NCI-H524 (cell line): ENCODE measurements around the gene ACTMAP.

Experiments
- DNase-seq, 2 experiments: peaks; one replicate each; lab custom pipeline; 2025; lab: John Stamatoyannopoulos, UW

The ACTMAP gene

DNA sequence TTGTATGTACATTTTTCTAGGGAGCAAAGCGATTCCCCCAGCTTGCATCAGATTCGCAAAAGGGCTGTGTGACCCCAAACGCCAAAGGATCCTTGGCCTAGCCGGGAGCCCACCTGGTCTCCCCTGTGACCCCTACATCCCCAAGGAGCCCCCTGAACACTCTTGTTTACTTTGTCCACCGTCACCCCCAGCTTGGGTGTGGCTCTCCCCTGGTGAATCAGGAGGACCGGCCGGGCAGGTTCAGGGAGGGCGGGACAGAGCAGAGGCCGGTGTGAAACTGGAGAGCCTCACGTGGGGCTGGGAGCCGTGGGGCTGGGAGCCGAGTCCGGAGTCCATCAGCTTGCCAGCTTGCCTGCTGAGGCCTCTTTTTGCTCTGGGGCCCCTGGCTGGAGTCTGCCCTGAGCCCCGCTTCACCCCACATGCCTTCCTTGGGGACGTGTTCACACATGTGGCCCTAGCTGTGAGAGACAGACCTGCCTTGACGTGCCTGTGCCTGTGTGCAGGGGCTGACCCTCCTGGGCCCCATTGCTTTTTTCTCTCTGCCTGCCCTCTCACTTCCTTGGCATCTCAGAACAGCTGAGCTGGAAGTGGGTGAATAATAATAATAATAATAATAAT, 31.4 kb downstream of the ACTMAP start:
- peak; percentile 13 to 25 for DNase-seq

DNA sequence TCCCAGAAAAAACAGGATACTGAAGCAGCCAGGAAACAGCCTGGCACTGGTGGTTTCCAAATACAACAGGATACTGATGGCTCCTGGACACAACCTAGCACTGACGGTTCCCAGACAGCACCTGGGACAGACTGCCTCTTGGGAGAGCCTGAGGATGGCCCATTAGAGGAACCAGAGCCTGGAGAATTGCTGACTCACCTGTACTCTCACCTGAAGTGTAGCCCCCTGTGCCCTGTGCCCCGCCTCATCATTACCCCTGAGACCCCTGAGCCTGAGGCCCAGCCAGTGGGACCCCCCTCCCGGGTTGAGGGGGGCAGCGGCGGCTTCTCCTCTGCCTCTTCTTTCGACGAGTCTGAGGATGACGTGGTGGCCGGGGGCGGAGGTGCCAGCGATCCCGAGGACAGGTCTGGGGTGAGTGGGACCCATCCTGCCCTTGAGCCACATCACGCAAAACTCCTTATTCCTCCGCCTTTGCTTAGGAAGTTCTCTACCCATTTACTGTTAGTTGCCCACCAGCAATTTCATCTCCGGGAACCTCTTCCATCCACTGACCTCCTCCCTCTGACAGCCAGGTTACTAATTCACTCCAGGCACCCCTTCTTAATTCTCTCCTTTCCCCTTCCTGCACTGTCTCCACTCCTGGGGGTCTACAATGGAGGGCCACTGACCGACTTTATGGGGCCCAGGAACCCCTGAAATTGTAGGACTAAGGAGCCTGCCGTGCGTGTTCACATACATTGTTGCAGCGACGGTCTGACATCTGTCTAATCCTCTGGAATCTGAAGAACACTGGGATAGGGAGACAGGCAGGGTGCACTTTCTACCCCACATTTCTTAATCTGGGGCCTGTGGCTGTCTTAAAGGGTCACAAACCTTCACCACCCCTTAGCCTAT, 32.1 kb downstream of the ACTMAP start:
- peak; percentile 30 to 45 for DNase-seq

DNA sequence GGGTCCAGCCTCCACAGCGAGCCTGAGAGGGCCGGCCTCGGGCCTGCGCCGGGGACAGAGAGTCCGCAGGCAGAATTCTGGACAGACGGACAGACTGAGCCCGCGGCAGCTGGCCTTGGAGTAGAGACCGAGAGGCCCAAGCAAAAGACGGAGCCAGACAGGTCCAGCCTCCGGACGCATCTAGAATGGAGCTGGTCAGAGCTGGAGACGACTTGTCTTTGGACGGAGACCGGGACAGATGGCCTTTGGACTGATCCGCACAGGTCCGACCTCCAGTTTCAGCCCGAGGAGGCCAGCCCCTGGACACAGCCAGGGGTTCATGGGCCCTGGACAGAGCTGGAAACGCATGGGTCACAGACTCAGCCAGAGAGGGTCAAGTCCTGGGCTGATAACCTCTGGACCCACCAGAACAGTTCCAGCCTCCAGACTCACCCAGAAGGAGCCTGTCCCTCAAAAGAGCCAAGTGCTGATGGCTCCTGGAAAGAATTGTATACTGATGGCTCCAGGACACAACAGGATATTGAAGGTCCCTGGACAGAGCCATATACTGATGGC, 32.9 kb downstream of the ACTMAP start:
- DNase-seq, result no peak

DNA sequence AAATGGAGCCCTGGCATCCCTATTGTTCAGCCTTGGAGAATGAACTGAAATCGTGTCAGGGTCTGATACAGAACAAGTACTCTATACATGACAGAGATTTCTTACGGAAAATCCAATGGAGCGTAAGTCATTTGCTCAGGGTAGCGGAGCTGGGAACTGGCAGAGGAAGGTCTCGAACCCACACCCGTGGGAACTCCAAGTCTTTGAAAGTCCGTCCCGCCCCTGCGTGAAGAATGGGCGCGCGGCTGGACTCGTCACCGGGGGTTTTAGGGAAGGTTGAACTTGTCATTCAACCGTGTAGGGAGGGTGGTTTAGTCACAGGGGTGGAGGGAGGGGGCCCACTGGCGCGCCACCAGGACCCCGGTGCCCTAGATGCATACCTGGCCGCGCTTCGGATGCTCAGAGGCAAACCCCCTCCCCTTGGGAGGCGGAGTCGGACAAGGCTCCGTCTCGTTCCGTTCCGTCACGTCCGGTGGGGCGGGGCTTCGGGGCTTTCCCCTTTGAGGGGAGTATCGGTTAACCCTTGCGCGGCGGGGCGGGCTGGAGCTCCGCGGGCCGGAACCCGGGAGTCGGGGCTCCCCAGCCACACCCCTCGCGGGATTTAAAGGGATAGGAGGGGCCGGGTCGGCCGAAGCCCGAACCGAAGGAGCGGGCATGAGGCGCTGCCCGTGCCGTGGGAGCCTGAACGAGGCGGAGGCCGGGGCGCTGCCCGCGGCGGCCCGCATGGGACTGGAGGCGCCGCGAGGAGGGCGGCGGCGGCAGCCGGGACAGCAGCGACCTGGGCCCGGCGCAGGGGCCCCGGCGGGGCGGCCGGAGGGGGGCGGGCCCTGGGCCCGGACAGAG, 33.6 kb downstream of the ACTMAP start, which contains the start of the genes COQ8B and ITPKC:
TSS of gene COQ8B (minus strand) at position 405 of the 843 bp plus-strand sequence. CDS start 2,254 bp downstream, outside the sequence.
TSS of gene ITPKC (plus strand) at position 631 of the 843 bp plus-strand sequence. CDS start at position 655, 24 bp downstream.
- peak; percentile 97 to 99 for DNase-seq

DNA sequence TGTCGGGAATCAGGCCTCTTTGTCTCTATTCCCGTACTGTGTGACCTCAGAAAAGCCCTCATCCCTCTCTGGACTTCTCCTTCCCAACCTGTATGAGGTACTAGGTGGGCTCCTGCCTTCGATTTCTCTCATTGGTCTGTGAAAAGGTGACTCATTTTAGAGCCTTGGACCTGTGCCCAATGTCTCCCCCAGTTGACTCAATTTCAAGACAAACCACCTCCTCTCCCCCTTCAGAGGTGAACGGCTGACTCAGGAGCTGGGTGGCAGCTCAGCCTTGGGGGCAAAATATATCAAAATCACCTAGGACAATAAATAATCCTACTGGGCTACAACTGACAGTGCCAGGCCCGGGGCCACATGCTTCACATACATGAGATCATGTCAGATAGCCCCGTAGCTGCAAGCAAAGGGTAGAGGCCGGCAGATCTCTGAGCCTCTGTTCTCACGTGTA, 34.2 kb downstream of the ACTMAP start:
- DNase-seq, result no peak

DNA sequence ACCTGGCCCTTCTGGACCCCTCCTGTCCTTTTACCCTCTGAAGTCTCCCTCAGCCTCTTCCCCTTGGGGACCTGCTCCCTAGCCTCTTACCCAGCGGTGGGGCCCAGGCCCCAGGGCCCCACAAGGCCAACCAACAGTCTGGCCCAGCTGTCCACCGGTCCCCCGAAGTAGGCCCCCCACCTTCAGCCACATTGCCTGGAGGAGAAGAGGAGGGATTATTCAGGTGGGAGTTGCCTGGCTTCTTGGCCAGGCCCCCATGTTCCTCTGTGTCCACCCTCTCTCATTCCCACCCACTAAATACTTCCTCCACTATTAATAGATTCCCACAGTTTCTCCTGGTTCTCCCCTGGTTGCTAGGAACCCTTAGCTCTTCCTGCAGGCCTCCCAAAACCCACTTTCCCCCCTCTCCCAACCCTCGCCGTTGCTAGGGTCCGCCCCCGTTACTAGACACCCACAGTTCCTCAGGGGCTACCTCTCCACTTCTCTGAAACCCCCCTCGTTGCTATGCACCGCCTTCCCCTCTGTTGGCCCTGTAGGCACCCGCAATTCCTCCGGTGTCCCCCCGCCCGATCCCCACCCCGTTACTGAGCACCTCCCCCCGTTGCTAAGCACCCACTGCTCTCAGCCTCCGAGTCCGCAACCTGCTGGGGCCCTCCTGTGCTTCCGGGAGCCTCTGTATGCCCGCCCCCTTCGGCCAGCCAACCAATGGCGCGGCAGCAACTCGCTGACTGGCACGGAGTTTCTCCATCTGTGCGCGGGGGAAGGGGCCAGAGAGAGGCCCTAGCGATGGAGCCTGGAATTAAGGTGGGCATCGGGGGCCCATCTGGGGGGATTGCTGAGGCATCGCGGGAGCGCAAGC, 35.6 kb downstream of the ACTMAP start:
- peak; percentile 94 to 97 for DNase-seq

DNA sequence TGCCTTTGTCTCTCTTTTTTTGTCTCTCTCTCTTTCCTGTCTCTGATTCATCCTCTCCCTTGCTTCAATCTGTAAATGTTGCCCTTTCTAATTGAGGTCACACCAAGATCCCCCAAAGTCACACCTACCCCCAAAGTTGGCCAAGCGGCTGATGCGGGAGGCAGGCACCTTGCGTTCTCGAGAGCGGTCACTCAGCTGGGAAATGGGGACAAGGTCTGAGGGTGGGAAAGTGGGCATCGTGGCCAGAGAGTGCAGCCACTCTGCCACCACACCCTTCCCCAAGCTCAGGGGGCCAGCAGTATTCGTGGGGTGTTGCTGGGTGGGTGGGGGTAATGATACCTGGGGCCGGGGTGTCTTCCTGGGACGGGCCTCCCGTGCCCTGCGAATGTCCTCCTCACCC, 36.3 kb downstream of the ACTMAP start:
- no peak for DNase-seq

DNA sequence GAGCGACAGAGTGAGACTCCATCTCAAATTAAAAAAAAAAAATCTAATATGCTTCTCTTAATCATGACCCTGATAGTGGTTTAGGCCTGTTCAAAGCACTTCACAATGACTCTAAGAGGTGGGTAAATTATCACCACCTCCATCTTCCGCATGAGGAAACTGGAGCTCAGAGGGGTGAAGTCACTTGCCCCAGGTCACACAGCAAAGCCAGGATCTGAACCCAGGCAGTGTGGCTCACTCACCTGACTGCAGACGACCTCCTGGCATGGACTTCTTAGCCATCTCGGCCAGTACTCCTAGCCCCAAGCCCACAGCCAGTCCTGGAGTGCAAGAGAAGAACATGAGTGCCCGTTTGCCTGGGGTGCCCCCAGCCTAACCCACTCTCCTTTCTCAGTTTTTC, 40.5 kb downstream of the ACTMAP start:
- no peak for DNase-seq

DNA sequence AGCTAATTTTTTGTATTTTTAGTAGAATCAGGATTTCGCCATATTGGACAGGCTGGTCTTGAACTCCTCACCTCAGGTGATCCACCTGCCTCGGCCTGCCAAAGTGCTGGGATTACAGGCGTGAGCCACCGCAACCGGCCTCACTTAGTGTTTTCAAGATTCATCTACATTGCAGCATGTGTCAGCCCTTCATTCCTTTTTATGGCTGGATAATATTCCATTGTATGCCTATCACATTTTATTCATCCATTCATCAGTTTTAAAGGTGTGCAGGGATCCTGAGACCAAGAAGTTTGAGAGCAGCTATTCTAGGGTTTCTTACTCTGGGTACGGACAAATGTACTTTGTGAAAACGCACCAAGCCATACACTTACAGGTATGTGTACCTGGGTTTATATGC, 42.7 kb downstream of the ACTMAP start:
- no peak for DNase-seq

DNA sequence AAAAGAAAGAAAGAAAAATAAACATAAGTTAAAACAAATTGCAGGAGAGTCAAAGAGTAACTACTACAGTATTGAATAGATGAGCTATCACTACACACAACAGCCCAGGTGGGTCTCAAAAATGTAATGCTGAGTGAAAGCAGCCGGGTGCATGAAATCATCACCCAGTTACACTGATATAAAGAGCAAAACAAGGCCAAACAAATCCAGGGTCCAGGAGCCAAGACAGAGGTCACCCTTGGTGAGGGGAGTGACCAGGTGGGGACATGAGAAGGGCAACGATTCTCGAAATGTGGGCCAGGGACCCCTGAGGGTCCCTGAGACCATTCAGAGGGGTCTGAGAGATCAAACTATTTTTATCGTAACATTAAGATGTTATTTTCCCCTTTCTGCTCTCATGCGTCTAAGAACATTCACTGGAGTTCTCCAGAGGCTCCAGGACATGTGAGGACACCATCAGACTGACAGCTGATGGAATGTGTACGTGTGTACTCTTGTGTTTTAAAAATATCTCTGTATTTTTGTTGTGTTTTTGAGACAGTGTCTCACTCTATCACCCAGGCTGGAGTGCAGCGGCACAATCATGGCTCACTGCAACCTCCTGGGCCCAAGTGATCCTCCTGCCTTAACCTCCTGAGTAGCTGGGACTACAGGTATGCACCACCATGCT, 44.2 kb downstream of the ACTMAP start:
- no peak for DNase-seq

DNA sequence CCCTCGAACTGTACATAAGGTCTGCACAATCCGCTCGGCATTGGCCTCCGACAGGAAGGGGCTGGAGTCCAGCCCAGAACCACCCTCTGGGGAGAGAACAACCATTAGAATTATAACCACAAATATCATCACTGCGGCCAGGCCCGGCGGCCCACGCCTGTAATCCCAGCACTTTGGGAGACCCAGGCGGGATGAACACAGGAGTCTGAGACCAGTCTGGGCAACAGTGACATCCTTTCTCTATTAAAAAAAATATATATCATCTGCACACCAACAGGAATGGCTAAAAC, 45.0 kb downstream of the ACTMAP start:
- no peak for DNase-seq

DNA sequence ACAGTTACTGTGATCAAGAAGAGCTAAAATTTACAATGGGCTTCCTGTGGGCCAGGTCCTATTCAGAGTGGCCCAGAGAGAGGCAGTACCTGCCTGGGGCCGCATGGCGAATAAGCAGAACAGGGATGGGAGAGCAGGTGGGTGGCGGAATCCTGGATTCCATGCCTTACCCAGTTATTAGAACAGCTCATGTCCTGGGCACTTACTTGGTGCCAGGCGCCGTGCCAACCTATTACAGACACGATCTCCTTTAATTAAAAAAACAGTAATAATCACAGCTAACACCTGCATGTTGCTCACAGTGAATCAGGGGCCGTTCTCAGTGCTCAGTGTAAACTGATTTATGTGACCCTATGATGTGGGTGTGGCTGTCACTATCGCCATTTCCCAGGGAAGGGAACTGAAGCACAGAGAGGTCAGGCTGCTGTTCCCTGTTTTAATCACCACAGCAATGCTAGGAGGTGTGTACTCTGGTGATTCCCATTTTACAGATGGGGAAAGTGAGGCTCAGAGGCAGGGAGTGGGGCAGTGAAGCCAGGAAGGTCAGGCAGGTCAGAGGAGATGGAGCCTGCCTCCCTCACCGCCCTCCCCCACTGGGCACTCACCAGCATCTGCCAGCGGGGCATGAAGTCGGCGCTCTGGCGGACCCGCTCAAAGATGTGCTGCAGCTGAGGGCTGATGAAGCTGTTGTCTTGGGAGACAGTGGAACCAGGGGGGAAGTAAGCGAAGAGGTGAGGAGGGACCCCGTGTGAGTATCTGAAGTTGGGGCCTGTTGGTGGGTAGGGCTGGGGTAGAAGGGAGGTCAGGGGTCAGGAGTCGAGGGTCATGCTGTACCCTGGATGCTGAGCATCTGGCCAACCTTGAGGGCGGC, 45.6 kb downstream of the ACTMAP start:
- no peak for DNase-seq

DNA sequence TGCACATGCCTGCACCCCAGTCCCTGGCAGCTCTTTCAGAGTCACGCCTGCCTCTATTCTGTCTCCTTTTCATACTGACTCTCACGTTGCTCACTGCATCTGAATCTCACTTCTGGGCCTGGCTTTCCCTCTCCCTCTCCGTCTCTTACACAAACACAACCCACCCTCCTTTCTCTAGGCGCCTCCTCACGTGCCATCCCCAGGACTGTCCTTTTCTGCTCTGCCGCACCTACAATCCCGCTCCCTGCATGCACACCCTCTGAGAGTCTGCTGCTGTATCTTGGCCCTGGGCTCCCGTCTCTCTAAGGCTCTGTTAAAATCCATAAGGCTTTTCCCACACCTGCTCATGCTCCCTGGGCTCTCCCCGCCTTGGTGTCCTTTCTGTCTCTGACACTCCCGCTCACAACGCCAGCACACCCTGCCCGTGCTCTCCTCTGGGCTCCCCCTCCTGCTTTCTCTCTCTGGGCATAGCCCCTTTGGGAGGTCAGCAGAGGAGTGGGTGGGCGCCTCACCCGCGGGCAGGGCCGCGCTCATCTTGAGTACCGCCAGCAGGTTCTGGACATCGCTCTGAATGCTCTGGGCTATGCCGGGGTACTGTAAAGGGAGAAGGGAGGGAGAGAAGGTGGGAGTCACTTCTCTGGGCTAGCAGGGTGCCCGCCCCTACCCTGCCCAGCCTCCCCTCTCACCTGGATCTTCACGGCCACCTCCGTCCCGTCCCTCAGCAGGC, 47.1 kb downstream of the ACTMAP start:
- no peak for DNase-seq

DNA sequence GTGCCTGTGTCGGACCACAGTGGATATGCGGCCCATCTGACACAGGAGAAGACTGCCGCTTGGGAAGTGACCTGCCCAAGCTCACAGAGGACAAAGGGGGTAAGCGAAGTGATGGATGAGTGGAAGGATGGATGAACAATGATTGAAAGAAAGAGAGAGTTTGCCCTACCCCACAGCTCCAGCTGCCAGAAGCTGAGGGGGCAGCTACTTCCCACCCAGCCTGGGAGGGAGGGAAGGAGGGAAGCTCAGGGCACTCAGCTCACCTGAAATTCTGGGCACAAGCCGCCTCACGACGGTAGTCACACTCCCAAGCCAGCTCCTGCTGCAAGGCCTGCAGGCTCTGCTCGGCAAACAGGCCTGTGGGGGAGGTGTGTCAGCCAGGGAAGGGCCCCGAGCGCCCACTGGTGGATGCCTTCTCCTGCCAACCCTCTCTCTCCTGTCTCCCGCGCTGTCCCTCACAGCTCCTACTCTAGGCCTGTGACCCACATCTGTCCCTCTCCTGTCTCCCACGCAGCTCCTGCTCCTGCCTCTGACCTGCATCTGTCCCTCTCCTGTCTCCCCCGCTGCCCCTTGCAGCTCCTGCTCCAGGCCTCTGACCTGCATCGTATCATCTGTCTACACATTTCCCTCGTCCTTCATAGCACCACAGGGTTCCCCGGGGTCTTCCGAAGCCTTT, 47.8 kb downstream of the ACTMAP start:
- peak in 1 of 2 experiments; percentile 67 for DNase-seq

DNA sequence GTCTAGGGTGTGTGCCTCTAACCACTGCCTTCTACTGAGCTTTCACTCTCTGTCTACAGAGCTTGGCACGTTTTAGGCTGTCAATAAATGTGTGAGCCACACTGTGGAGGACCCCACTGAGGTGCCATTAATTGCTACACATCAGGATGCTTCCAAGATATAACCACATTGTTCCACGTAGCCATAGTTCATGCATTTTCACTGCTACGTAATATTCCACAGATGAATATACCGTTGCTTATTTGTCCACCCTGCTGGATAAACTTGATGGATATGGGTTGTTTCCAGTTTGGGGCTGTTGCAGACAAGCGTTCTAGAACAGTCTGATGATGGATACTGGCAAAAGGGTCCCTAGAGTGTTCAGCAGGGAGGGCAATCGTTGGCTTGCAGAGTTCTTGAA, 48.5 kb downstream of the ACTMAP start:
- no peak for DNase-seq

DNA sequence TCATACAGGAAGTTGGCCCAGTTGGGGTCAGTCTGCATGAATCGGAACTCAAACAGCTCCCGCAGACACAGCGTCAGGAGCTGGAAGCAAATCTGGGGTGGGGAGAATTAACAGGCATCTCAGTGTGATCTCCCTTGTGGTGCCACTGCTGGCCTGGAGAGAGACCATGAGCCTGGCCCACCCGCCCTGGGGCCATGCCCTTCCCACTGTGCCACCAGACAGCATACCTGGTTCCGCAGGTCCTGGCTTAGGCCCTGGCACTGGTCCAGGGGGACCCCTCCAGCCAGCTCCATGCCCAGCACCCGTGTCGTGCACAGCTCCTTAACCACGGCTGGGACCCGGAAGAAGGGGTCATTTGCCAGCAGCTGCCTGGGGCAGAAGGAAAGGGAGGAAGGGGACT, 50.2 kb downstream of the ACTMAP start:
- DNase-seq, result no peak

DNA sequence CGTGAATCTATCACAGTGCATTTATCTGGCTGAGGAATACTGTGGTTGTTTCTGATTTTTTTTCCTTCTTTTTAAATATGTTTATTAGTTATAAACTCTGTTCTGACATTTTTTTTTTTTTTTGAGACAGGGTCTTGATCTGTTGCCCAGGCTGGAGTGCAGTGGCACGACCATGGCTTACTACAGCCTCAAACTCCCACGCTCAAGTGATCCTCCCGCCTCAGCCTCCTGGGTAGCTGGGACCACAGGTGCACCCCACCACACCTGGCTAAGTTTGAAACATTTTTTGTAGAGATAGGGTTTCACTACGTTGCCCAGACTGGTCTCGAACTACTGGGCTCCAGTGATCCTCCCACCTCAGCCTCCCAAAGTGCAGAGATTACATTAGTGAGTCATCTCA, 53.3 kb downstream of the ACTMAP start:
- DNase-seq, result no peak

DNA sequence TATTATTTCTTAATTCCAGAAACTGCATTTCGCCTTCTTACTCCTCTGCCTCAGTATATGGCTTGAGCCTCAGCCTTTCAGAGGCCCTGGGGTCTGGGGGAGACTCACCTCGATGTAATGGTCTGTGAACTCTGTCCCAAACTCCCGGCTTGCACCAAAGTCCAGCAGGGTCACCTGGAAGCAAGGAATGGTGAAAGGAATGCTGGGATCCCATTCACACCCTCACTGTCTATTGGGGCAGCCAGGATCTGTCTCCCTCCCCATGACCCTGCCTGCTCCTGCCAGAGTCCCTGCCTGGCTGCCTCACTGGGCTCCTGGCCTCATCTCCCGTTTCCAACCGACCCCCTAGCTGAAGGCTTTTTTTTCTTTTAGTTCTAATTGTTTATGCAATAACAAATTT, 54.4 kb downstream of the ACTMAP start:
- no peak for DNase-seq
